ENCODE data around the gene PRDX3. TPM values are rescaled to one million over a fixed set of nuclear protein-coding genes. Genes with fewer than 3 reads are reported as not detected.
"Not testable (repeated sequence)": the region's sequence is repeated elsewhere in the genome, so short reads cannot be mapped to it uniquely, and the experiment has no call there.

The PRDX3 gene
- total and polyA plus RNA-seq, 3 donors from 2014 or later = 71.7 to 118 (median 101) TPM

- no peaks in the 10 kb centered on the region for H3K27me3 ChIP-seq
- no peak for TF ChIP-seq CTCF (IDR thresholded peaks at IDR 0.05)
- no peak for TF ChIP-seq POLR2A (IDR thresholded peaks at IDR 0.05)
- no peaks in the 10 kb centered on the region for H3K4me1 ChIP-seq
- no peaks in the 10 kb centered on the region for H3K9me3 ChIP-seq
- 80% methylated on average over 21 of the region's 21 CpGs for WGBS, 2 donors
- no peak overlapping the region for H3K27ac ChIP-seq
- intact Hi-C loops (cut with DNase I; ENCODE audit: low total_unique reads) = no loop called here
- no peak for DNase-seq
- H3K4me3 ChIP-seq = no peak overlapping the region
- no peaks in the 10 kb centered on the region for H3K36me3 ChIP-seq (ENCODE audit: low read depth, missing control alignments)
Observed at GRCh38 chr10:119140603-119141245, 37.9 kb downstream of the PRDX3 start.

GRCh38 chr10:119139464-119140067 lies 39.0 kb downstream of the PRDX3 start:
- Histone ChIP-seq H3K27ac (no peak overlapping the region), H3K27me3 (no peaks in the 10 kb centered on the region), H3K4me3 (no peak overlapping the region), H3K36me3 (ENCODE audit: low read depth, missing control alignments) (no peaks in the 10 kb centered on the region), H3K4me1 (no peaks in the 10 kb centered on the region), H3K9me3 (no peaks in the 10 kb centered on the region)
- TF ChIP-seq CTCF (IDR thresholded peaks at IDR 0.05) (peak in 1 of 3 experiments; percentile 22), POLR2A (IDR thresholded peaks at IDR 0.05) (no peak)
- intact Hi-C loops (cut with DNase I; ENCODE audit: low total_unique reads) = no loop called here
- DNase-seq = peak; percentile 44
- WGBS, 2 donors = 88 to 91% methylated on average over 8 to 13 of the region's 13 CpGs

- 77 to 82% methylated on average over 16 of the region's 16 CpGs for WGBS, 2 donors
- intact Hi-C loops (cut with DNase I; ENCODE audit: low total_unique reads) = no loop called here
Observed at GRCh38 chr10:119138346-119139306, 40.0 kb downstream of the PRDX3 start.

GRCh38 chr10:119137878-119138277 lies 40.7 kb downstream of the PRDX3 start:
- H3K4me1 ChIP-seq; H3K4me3 ChIP-seq; DNase-seq; H3K27ac ChIP-seq; intact Hi-C loops (cut with DNase I; ENCODE audit: low total_unique reads); H3K36me3 ChIP-seq (ENCODE audit: low read depth, missing control alignments); H3K27me3 ChIP-seq; H3K9me3 ChIP-seq: not testable (repeated sequence)
- WGBS, 2 donors = 76 to 78% methylated on average over 8 of the region's 8 CpGs

More at GRCh38 chr10:119138346-119139306, 40.0 kb downstream of the PRDX3 start:
- Histone ChIP-seq H3K27me3 (no peaks in the 10 kb centered on the region), H3K36me3 (ENCODE audit: low read depth, missing control alignments) (no peaks in the 10 kb centered on the region), H3K9me3 (no peaks in the 10 kb centered on the region), H3K27ac (no peak overlapping the region), H3K4me3 (no peak overlapping the region), H3K4me1 (no peaks in the 10 kb centered on the region)
- TF ChIP-seq POLR2A (IDR thresholded peaks at IDR 0.05) (no peak), CTCF (IDR thresholded peaks at IDR 0.05) (no peak)
- no peak for DNase-seq

- Histone ChIP-seq H3K4me3 (no peak overlapping the region), H3K9me3 (no peaks in the 10 kb centered on the region), H3K27me3 (no peaks in the 10 kb centered on the region), H3K27ac (no peak overlapping the region), H3K36me3 (ENCODE audit: low read depth, missing control alignments) (no peaks in the 10 kb centered on the region), H3K4me1 (no peaks in the 10 kb centered on the region)
- TF ChIP-seq CTCF (IDR thresholded peaks at IDR 0.05) (no peak), POLR2A (IDR thresholded peaks at IDR 0.05) (no peak)
- 87 to 90% methylated on average over 7 of the region's 7 CpGs for WGBS, 2 donors
- DNase-seq = no peak
- intact Hi-C loops (cut with DNase I; ENCODE audit: low total_unique reads) = no loop called here
Observed at GRCh38 chr10:119136084-119136483, 42.5 kb downstream of the PRDX3 start.

All from testis (tissue), 3 donors.